Left ventricle myocardium inferior (tissue), 1 donor: Measurements from ENCODE around the gene IL2RA. TPM values are rescaled to one million over a fixed set of nuclear protein-coding genes. Genes with fewer than 3 reads are reported as not detected.

ENCODE experiments used
- DNase-seq: peaks from one replicate; pipeline ENCODE4 v3.0.0-alpha.2; 2020
- H3K27ac ChIP-seq: fragments of 200-600 bp; replicated peaks from 2 replicates; pipeline ENCODE4 v1.8.0; 2021
- H3K27me3 ChIP-seq: fragments of 200-600 bp; 2 replicates; pipeline ENCODE4 v1.8.0; 2021; ENCODE audit warnings: low read depth
- H3K36me3 ChIP-seq: fragments of 200-600 bp; 2 replicates; pipeline ENCODE4 v1.8.0; 2021
- H3K4me1 ChIP-seq: fragments of 200-600 bp; 2 replicates; pipeline ENCODE4 v1.8.0; 2021
- H3K4me3 ChIP-seq: fragments of 200-600 bp; 2 replicates; pipeline ENCODE4 v1.8.0; 2021; ENCODE audit warnings: mild to moderate bottlenecking, moderate library complexity
- H3K9me3 ChIP-seq: fragments of 200-600 bp; replicated peaks from 2 replicates; pipeline ENCODE4 v1.8.0; 2021
- intact Hi-C: fragments of 100-400 bp; cut with micrococcal nuclease; formaldehyde crosslinking; loops from one replicate; pipeline ENCODE4 v1.11.0; 2022
- total RNA-seq: library from RNA; stranded (reverse); fragmentation: NEBNext Ultra II Directional; extraction: Animal tissue kit (Norgen Biotek cat#: 25700); gene quantifications from one replicate; pipeline ENCODE4 v1.2.1, GENCODE V29; 2021
- TF ChIP-seq, protein P1 (sequence below): fragments of 200-600 bp; IDR thresholded peaks from 2 replicates; pipeline ENCODE4 v1.8.0; 2021; ENCODE audit warnings: antibody characterized with exemption, mild to moderate bottlenecking, borderline replicate concordance
- donor health status: DM: no; HTN: yes; CAD: no; lungs with severe emphysema.

The IL2RA gene
- total RNA-seq, 1 donor from 2014 or later = 2.3 TPM

DNA sequence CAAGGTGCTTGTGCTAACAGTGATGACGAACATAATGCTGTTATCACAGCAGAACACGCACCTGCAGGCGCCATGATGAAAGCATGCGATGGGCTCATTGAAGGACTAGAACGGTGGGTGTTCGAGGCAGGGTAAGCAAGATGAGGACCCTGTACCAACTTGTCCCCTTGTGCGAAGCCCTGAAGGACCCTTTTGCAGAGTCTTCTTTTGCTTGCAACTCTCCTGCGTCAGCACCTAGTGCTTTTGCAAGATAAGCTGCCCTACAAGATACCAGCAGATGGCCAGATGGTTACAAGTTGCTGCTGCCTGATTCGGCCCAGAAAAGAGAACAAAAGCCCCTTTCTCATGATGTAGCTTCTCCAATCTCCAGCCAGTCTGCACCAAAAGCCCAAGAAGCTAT lies 80.6 kb downstream of the IL2RA start:
- no peak for DNase-seq
- Histone ChIP-seq H3K36me3 (no peaks in the 10 kb centered on the region), H3K27ac (no peak overlapping the region), H3K4me3 (no peak overlapping the region), H3K4me1 (peaks cover 31% of the 10 kb centered on the region), H3K9me3 (no peaks in the 10 kb centered on the region), H3K27me3 (peaks cover 4% of the 10 kb centered on the region)
- intact Hi-C loops = no loop called here
- TF ChIP-seq, protein P1, sequence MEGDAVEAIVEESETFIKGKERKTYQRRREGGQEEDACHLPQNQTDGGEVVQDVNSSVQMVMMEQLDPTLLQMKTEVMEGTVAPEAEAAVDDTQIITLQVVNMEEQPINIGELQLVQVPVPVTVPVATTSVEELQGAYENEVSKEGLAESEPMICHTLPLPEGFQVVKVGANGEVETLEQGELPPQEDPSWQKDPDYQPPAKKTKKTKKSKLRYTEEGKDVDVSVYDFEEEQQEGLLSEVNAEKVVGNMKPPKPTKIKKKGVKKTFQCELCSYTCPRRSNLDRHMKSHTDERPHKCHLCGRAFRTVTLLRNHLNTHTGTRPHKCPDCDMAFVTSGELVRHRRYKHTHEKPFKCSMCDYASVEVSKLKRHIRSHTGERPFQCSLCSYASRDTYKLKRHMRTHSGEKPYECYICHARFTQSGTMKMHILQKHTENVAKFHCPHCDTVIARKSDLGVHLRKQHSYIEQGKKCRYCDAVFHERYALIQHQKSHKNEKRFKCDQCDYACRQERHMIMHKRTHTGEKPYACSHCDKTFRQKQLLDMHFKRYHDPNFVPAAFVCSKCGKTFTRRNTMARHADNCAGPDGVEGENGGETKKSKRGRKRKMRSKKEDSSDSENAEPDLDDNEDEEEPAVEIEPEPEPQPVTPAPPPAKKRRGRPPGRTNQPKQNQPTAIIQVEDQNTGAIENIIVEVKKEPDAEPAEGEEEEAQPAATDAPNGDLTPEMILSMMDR = no peak

DNA sequence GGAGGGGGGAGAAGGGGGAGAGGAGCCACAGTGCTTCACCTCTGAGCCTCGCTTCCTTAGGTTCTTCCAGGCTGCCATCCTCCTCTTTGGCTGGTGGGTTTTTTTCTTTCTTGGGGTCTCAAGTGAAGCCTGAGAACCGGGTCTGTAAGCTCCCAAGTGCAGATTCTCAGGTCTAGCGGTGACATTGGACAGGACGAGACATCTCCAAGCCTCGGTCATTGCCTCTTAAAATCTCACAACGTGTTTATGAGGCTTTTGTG lies 84.0 kb downstream of the IL2RA start:
- no peak for DNase-seq
- TF ChIP-seq, protein P1 = no peak
- intact Hi-C loops = no loop called here
- Histone ChIP-seq H3K36me3 (no peaks in the 10 kb centered on the region), H3K9me3 (no peaks in the 10 kb centered on the region), H3K4me3 (peak overlapping the region; percentile 88), H3K27me3 (no peaks in the 10 kb centered on the region), H3K27ac (peak overlapping the region; percentile 98), H3K4me1 (peaks cover 50% of the 10 kb centered on the region)

GRCh38 chr10:5977471-5978229 lies 84.5 kb downstream of the IL2RA start, which contains the start of gene IL15RA:
Gene IL15RA, minus strand, starts transcription at chr10:5977543. Its CDS starts 51 bp downstream, at chr10:5977492.
- TF ChIP-seq, protein P1 = peak; percentile 34
- Histone ChIP-seq H3K4me3 (peak within 1 kb of the TSS; percentile 88), H3K27ac (peak within 1 kb of the TSS; percentile 98), H3K36me3 (no peaks in the 10 kb centered on the region), H3K27me3 (no peaks in the 10 kb centered on the region), H3K4me1 (peaks cover 50% of the 10 kb centered on the region), H3K9me3 (no peaks in the 10 kb centered on the region)
- peak; percentile 73 for DNase-seq
- intact Hi-C loops = no loop called here

GRCh38 chr10:5976512-5977470 lies 85.4 kb downstream of the IL2RA start:
- peak; percentile 58 for DNase-seq
- Histone ChIP-seq H3K27me3 (no peaks in the 10 kb centered on the region), H3K9me3 (no peaks in the 10 kb centered on the region), H3K36me3 (no peaks in the 10 kb centered on the region), H3K27ac (peak overlapping the region; percentile 98), H3K4me3 (peak overlapping the region; percentile 88), H3K4me1 (peaks cover 59% of the 10 kb centered on the region)
- TF ChIP-seq, protein P1 = no peak
- intact Hi-C loops = no loop called here

DNA sequence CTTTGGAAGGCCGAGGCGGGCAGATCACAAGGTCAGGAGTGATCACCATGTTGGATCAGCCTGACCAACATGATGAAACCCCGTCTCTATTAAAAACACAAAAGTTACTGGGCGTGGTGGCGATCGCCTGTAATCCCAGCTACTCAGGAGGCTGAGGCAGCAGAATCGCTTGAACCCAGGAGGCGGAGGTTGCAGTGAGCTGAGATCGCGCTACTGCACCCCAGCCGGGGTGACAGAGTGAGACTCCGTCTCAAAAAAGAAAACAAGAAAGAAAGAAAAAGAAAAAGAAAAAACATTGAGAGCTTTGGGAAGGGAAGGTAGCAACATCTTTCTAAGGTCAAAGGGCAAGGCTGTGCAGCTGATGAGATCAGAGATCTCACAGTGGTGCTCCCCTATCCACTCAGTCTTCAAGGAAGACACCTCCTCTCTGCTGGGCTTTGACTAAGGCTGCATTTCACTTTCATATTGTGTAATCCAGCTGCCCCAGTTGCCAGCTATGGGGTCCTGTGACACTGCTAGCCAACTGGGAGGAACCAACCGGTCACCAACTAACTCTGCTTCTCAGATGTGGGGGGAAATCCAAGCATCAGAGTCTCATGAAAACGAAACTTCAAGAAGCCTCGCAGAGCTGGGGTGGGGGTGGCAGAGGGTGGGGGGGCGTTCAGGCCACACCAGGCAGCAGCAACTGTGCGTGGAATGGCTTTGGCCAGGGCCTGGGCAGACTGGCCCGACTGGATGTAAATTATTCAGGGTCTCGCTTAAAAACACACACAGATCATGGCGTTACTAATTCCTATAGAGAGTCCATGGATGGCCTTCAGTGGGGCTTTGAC lies 86.3 kb downstream of the IL2RA start:
- intact Hi-C loops = no loop called here
- Histone ChIP-seq H3K36me3 (no peaks in the 10 kb centered on the region), H3K27me3 (no peaks in the 10 kb centered on the region), H3K9me3 (no peaks in the 10 kb centered on the region), H3K27ac (peak overlapping the region; percentile 98), H3K4me1 (peaks cover 67% of the 10 kb centered on the region), H3K4me3 (peak overlapping the region; percentile 88)
- TF ChIP-seq, protein P1 = no peak
- DNase-seq = peak; percentile 34
